ENCODE measurements around the gene SUCLG2. TPM values are rescaled to one million over a fixed set of nuclear protein-coding genes. Genes with fewer than 3 reads are reported as not detected.
A peak's percentile ranks its signal among the peaks of the same experiment; 100 is the strongest.

Gene SUCLG2
- total RNA-seq, 1 experiment from 2014 or later: 38.5 TPM

GRCh38 chr3:67655364-67656121 is 1.1 kb upstream of the SUCLG2 start:
- Histone ChIP-seq H3K4ac (ENCODE audit: low read depth, low read length) (no peak overlapping the region), H3K79me2 (ENCODE audit: insufficient read depth, low read length) (no peaks in the 10 kb centered on the region), H2BK15ac (ENCODE audit: low read depth, low read length) (no peak overlapping the region), H2AK5ac (ENCODE audit: insufficient read length, low read length) (no peak overlapping the region), H2BK12ac (ENCODE audit: insufficient read length, low read depth, low read length) (no peak overlapping the region), H3K9ac (ENCODE audit: extremely low read depth, insufficient read length, low read length) (no peak overlapping the region), H3K18ac (ENCODE audit: insufficient read length, low read depth, low read length) (no peak overlapping the region), H3K27me3 (ENCODE audit: insufficient read depth, low read length) (no peaks in the 10 kb centered on the region), H2BK20ac (ENCODE audit: low read depth, low read length, poor library complexity, severe bottlenecking) (no peak overlapping the region), H4K91ac (ENCODE audit: insufficient read length, low read depth, low read length) (no peak overlapping the region), H2BK120ac (ENCODE audit: low read depth, low read length, poor library complexity, severe bottlenecking) (no peak overlapping the region), H3K27ac (ENCODE audit: insufficient read length, low read depth, low read length) (no peak overlapping the region), H2AFZ (ENCODE audit: low read length) (no peak overlapping the region), H3K9me3 (ENCODE audit: control insufficient read depth, low read depth, low read length) (no peaks in the 10 kb centered on the region), H3K56ac (ENCODE audit: insufficient read length, low read depth, low read length) (no peak overlapping the region), H3K4me1 (ENCODE audit: insufficient read depth, low read length) (no peaks in the 10 kb centered on the region), H3K23me2 (ENCODE audit: insufficient read length, low read depth, low read length, poor library complexity, severe bottlenecking) (no peaks in the 10 kb centered on the region), H4K20me1 (ENCODE audit: control insufficient read depth, insufficient read depth, insufficient read length) (no peaks in the 10 kb centered on the region), H3K79me1 (ENCODE audit: insufficient read depth, low read depth, low read length, poor library complexity, severe bottlenecking) (no peaks in the 10 kb centered on the region), H3K14ac (ENCODE audit: insufficient read depth, low read length) (no peak overlapping the region), H3T11ph (ENCODE audit: low read length) (no peak overlapping the region), H3K4me2 (ENCODE audit: insufficient read depth, insufficient read length, low read length) (no peak overlapping the region), H3K23ac (ENCODE audit: insufficient read length, low read depth, low read length) (no peak overlapping the region), H4K5ac (ENCODE audit: insufficient read length, low read depth, low read length) (no peak overlapping the region), H4K8ac (replicated peaks; ENCODE audit: insufficient read length, low read depth, low read length) (no peak overlapping the region), H2BK5ac (ENCODE audit: insufficient read length, low read length) (no peak overlapping the region)
- peaks cover 3 to 5% of the 10 kb centered on the region in 2 experiments; a peak in 3 of 5 replicates for H3K9me3 Mint-ChIP-seq
- H3K4me3 Mint-ChIP-seq: peak overlapping the region; percentile 63 to 78; a peak in 2 of 5 replicates
- no peak for DNase-seq
- WGBS (ENCODE audit: extremely low coverage, insufficient read length, low lambda C conversion rate): no CpG with 5 or more reads among the region's 24 CpGs
- peaks cover 5 to 15% (median 10%) of the 10 kb centered on the region in 3 experiments; a peak in 5 of 7 replicates for H3K36me3 Mint-ChIP-seq (ENCODE audit: insufficient read depth in 1 of 3, low read depth in 3 of 3)
- no peaks in the 10 kb centered on the region for H3K27me3 Mint-ChIP-seq (ENCODE audit: low read depth)
- no peak overlapping the region for H3K27ac Mint-ChIP-seq
- TF ChIP-seq CTCF (conservative IDR thresholded peaks at IDR 0.05): no peak
- peaks cover 12 to 22% of the 10 kb centered on the region in 2 experiments; a peak in 3 of 4 replicates for H3K4me1 Mint-ChIP-seq

Data from H9 (cell line).